Skeletal muscle tissue (tissue), 4 donors: ENCODE measurements around the gene FMN1. TPM values are rescaled to one million over a fixed set of nuclear protein-coding genes. Genes with fewer than 3 reads are reported as not detected.
A peak's percentile ranks its signal among the peaks of the same experiment; 100 is the strongest.
"Not testable (repeated sequence)": the region's sequence is repeated elsewhere in the genome, so short reads cannot be mapped to it uniquely, and the experiment has no call there.

Experiments used
- H3K27ac ChIP-seq: one replicate; pipeline ENCODE4 v1.7.0; 2013; ENCODE audit warnings: mild to moderate bottlenecking, low read depth, low read length, inconsistent platforms
- H3K27me3 ChIP-seq, 3 donors: one replicate each; pipeline ENCODE4 v1.7.0; 2013; ENCODE audit warnings: low read length in 3 of 3; ENCODE audit not compliant: control insufficient read depth in 3 of 3, insufficient read depth in 3 of 3
- H3K36me3 ChIP-seq, 3 donors: one replicate each; pipeline ENCODE4 v1.7.0; 2013; ENCODE audit warnings: low read length in 3 of 3; ENCODE audit not compliant: control insufficient read depth in 3 of 3, insufficient read depth in 3 of 3
- H3K4me1 ChIP-seq, 3 donors: one replicate each; pipeline ENCODE4 v1.7.0; 2013; ENCODE audit warnings: low read length in 3 of 3, mild to moderate bottlenecking in 3 of 3; ENCODE audit not compliant: control insufficient read depth in 3 of 3, insufficient read depth in 3 of 3
- H3K4me3 ChIP-seq, 3 donors: one replicate each; pipeline ENCODE4 v1.7.0; 2013; ENCODE audit warnings: low read length in 3 of 3
- H3K9ac ChIP-seq, 3 donors: one replicate each; pipeline ENCODE4 v1.7.0; 2013; ENCODE audit warnings: low read length in 3 of 3, mild to moderate bottlenecking in 3 of 3, moderate library complexity in 2 of 3, low read depth in 1 of 3
- H3K9me3 ChIP-seq, 3 donors: one replicate each; pipeline ENCODE4 v1.7.0; 2013; ENCODE audit warnings: low read length in 3 of 3; ENCODE audit not compliant: control insufficient read depth in 3 of 3
- total RNA-seq: library from RNA; depleted of rRNA; stranded (reverse); fragments of >200 nt; gene quantifications from one replicate; pipeline ENCODE4 v1.2.3, GENCODE V29; 2014
- donor health status: Osteomylitis.

Gene FMN1
- total RNA-seq, 1 donor from 2014 or later: 3.7 TPM

- H3K4me1 ChIP-seq: peaks cover 17 to 23% (median 21%) of the 10 kb centered on the region in 3 donors
- H3K9ac ChIP-seq, H3K27ac ChIP-seq, H3K27me3 ChIP-seq, H3K4me3 ChIP-seq, H3K9me3 ChIP-seq, H3K36me3 ChIP-seq: not testable (repeated sequence)
These were observed 124.6 kb downstream of the FMN1 start for GRCh38 chr15:33069903-33070302.

GRCh38 chr15:33069161-33069560, 125.4 kb downstream of the FMN1 start:
- H3K27ac ChIP-seq: peak overlapping the region; percentile 62
- H3K4me3 ChIP-seq: no peak overlapping the region
- peak overlapping the region in 1 of 3 donors; percentile 34 for H3K9ac ChIP-seq
- H3K36me3 ChIP-seq: no peaks in the 10 kb centered on the region
- peaks cover 0 to 5% (median 0%) of the 10 kb centered on the region in 3 donors for H3K27me3 ChIP-seq
- H3K9me3 ChIP-seq: no peaks in the 10 kb centered on the region
- H3K4me1 ChIP-seq: peaks cover 17 to 23% (median 21%) of the 10 kb centered on the region in 3 donors

GRCh38 chr15:33068511-33068990, 126.0 kb downstream of the FMN1 start:
- H3K27me3 ChIP-seq: peaks cover 0 to 5% (median 0%) of the 10 kb centered on the region in 3 donors
- H3K36me3 ChIP-seq: no peaks in the 10 kb centered on the region
- H3K4me3 ChIP-seq: peak overlapping the region in 2 of 3 donors; percentile 50 to 59
- H3K4me1 ChIP-seq: peaks cover 17 to 23% (median 21%) of the 10 kb centered on the region in 3 donors
- H3K27ac ChIP-seq: peak overlapping the region; percentile 62
- H3K9me3 ChIP-seq: no peaks in the 10 kb centered on the region
- H3K9ac ChIP-seq: peak overlapping the region; percentile 34 to 71 (median 60)

- H3K4me3 ChIP-seq: peak overlapping the region; percentile 50 to 59 (median 54)
- H3K9ac ChIP-seq: peak overlapping the region in 2 of 3 donors; percentile 60
- no peaks in the 10 kb centered on the region for H3K9me3 ChIP-seq
These were observed 126.5 kb downstream of the FMN1 start for GRCh38 chr15:33068007-33068481.

GRCh38 chr15:33067456-33067855, 127.1 kb downstream of the FMN1 start:
- Histone ChIP-seq H3K4me1 (peaks cover 17 to 23% (median 21%) of the 10 kb centered on the region in 3 donors), H3K27me3 (peaks cover 0 to 5% (median 0%) of the 10 kb centered on the region in 3 donors), H3K9ac (peak overlapping the region in 1 of 3 donors; percentile 60), H3K36me3 (no peaks in the 10 kb centered on the region), H3K9me3 (no peaks in the 10 kb centered on the region), H3K27ac (no peak overlapping the region), H3K4me3 (peak overlapping the region in 2 of 3 donors; percentile 50 to 59)

More at GRCh38 chr15:33068007-33068481, 126.5 kb downstream of the FMN1 start:
- Histone ChIP-seq H3K36me3 (no peaks in the 10 kb centered on the region), H3K27me3 (peaks cover 0 to 5% (median 0%) of the 10 kb centered on the region in 3 donors), H3K4me1 (peaks cover 17 to 23% (median 21%) of the 10 kb centered on the region in 3 donors), H3K27ac (peak overlapping the region; percentile 62)

GRCh38 chr15:33066584-33066983, 127.9 kb downstream of the FMN1 start:
- H3K9me3 ChIP-seq: no peaks in the 10 kb centered on the region
- no peaks in the 10 kb centered on the region for H3K36me3 ChIP-seq
- H3K9ac ChIP-seq: no peak overlapping the region
- no peak overlapping the region for H3K4me3 ChIP-seq
- H3K27me3 ChIP-seq: peaks cover 0 to 5% (median 0%) of the 10 kb centered on the region in 3 donors
- H3K27ac ChIP-seq: no peak overlapping the region
- H3K4me1 ChIP-seq: peaks cover 17 to 23% (median 21%) of the 10 kb centered on the region in 3 donors

GRCh38 chr15:33064878-33065277, 129.6 kb downstream of the FMN1 start:
- Histone ChIP-seq H3K36me3 (no peaks in the 10 kb centered on the region), H3K27me3 (peaks cover 0 to 5% (median 0%) of the 10 kb centered on the region in 3 donors), H3K9me3 (no peaks in the 10 kb centered on the region), H3K27ac (no peak overlapping the region), H3K4me3 (no peak overlapping the region), H3K9ac (no peak overlapping the region), H3K4me1 (peaks cover 17 to 23% (median 21%) of the 10 kb centered on the region in 3 donors)

- Histone ChIP-seq H3K4me3 (no peak overlapping the region), H3K27me3 (no peaks in the 10 kb centered on the region), H3K27ac (no peak overlapping the region), H3K9ac (no peak overlapping the region), H3K36me3 (no peaks in the 10 kb centered on the region), H3K9me3 (no peaks in the 10 kb centered on the region), H3K4me1 (no peaks in the 10 kb centered on the region)
These were observed 135.3 kb downstream of the FMN1 start for GRCh38 chr15:33059184-33059583.

- no peaks in the 10 kb centered on the region for H3K36me3 ChIP-seq
- H3K9me3 ChIP-seq: no peaks in the 10 kb centered on the region
- no peak overlapping the region for H3K4me3 ChIP-seq
- H3K9ac ChIP-seq: no peak overlapping the region
- H3K27me3 ChIP-seq: peaks cover 0 to 2% (median 0%) of the 10 kb centered on the region in 3 donors
- H3K27ac ChIP-seq: no peak overlapping the region
- no peaks in the 10 kb centered on the region for H3K4me1 ChIP-seq
These were observed 136.7 kb downstream of the FMN1 start for GRCh38 chr15:33057845-33058244.

- Histone ChIP-seq H3K36me3 (no peaks in the 10 kb centered on the region), H3K4me1 (no peaks in the 10 kb centered on the region), H3K9me3 (no peaks in the 10 kb centered on the region), H3K27ac (no peak overlapping the region), H3K27me3 (peaks cover 0 to 2% (median 0%) of the 10 kb centered on the region in 3 donors), H3K4me3 (no peak overlapping the region), H3K9ac (no peak overlapping the region)
These were observed 138.6 kb downstream of the FMN1 start for GRCh38 chr15:33055962-33056361.
